PC-3 (cell line): ENCODE results near the gene SLC2A4RG. TPM values are rescaled to one million over a fixed set of nuclear protein-coding genes. Genes with fewer than 3 reads are reported as not detected.
A peak's percentile ranks its signal among the peaks of the same experiment; 100 is the strongest.

ENCODE experiments used
- ATAC-seq: fragments of 200-7000 bp; cut with Tn5 transposase; 2 replicates; pipeline ENCODE4 v1.9.1; 2020; ENCODE audit warnings: mild to moderate bottlenecking, moderate library complexity
- Bru-seq: library from RNA; stranded (reverse); fragments of 400-500 nt; gene quantifications from one replicate; lab custom pipeline; 2021; lab: Mats Ljungman, UMichigan
- BruChase-seq, 2 experiments: library from RNA; stranded (reverse); fragments of 400-500 nt; gene quantifications; one replicate each; lab custom pipeline; 2021; lab: Mats Ljungman, UMichigan
- BruUV-seq: library from RNA; stranded (reverse); fragments of 400-500 nt; replicated peaks from 2 replicates; lab custom pipeline; 2021; lab: Mats Ljungman, UMichigan
- CTCF ChIA-PET: fragments of 300-600 bp; sonication (Branson Sonifier 250); formaldehyde crosslinking; loops from one replicate; lab custom pipeline; 2022; ENCODE audit warnings: antibody characterized with exemption; lab: Charles Lee
- POLR2A ChIA-PET: fragments of 300-600 bp; sonication (Branson Sonifier 250); formaldehyde crosslinking; loops from one replicate; lab custom pipeline; 2022; ENCODE audit warnings: antibody characterized with exemption; ENCODE audit not compliant: unreplicated experiment; lab: Charles Lee
- DNase-seq: peaks from one replicate; pipeline ENCODE4 v3.0.0-alpha.2; 2015
- H2AFZ ChIP-seq: fragments of 300-600 bp; sonication (generic); 2 replicates; pipeline ENCODE4 v1.6.0; 2016; ENCODE audit warnings: antibody characterized with exemption, low read length
- H3F3A ChIP-seq: fragments of 300-600 bp; sonication (generic); one replicate; pipeline ENCODE4 v1.6.0; 2017; ENCODE audit warnings: antibody characterized with exemption, low read length, control low read depth, mild to moderate bottlenecking; ENCODE audit not compliant: unreplicated experiment
- H3K27ac ChIP-seq: fragments of 300-600 bp; sonication (generic); 2 replicates; pipeline ENCODE4 v1.5.1; 2016; ENCODE audit warnings: mild to moderate bottlenecking, low read length
- H3K27me3 ChIP-seq: fragments of 300-600 bp; sonication (generic); 2 replicates; pipeline ENCODE4 v1.6.1; 2016; ENCODE audit warnings: low read length, mixed read lengths
- H3K36me3 ChIP-seq: fragments of 300-600 bp; sonication (generic); 2 replicates; pipeline ENCODE4 v1.6.1; 2016; ENCODE audit warnings: low read depth, mixed run types, low read length, mixed read lengths
- H3K4me1 ChIP-seq: fragments of 300-600 bp; sonication (generic); 2 replicates; pipeline ENCODE4 v1.5.1; 2016; ENCODE audit warnings: low read length; ENCODE audit not compliant: insufficient read depth
- H3K4me2 ChIP-seq: fragments of 300-600 bp; sonication (generic); 2 replicates; pipeline ENCODE4 v1.6.0; 2016; ENCODE audit warnings: low read length
- H3K4me3 ChIP-seq: fragments of 300-600 bp; sonication (generic); 2 replicates; pipeline ENCODE4 v1.5.1; 2016; ENCODE audit warnings: mild to moderate bottlenecking, low read length, mixed read lengths
- H3K79me2 ChIP-seq: fragments of 300-600 bp; sonication (generic); 2 replicates; pipeline ENCODE4 v1.6.1; 2017; ENCODE audit warnings: low read length, mixed read lengths
- H3K9ac ChIP-seq: fragments of 300-600 bp; sonication (generic); 2 replicates; pipeline ENCODE4 v1.6.0; 2016; ENCODE audit warnings: mild to moderate bottlenecking, low read length
- H3K9me2 ChIP-seq: fragments of 300-600 bp; sonication (generic); replicated peaks from 2 replicates; pipeline ENCODE4 v1.6.1; 2016; ENCODE audit warnings: mixed run types, low read length, mixed read lengths
- H3K9me3 ChIP-seq: fragments of 300-600 bp; sonication (generic); 2 replicates; pipeline ENCODE4 v1.6.1; 2016; ENCODE audit warnings: low read length, mixed read lengths
- H4K20me1 ChIP-seq: fragments of 300-600 bp; sonication (generic); 2 replicates; pipeline ENCODE4 v1.6.1; 2016; ENCODE audit warnings: low read length, mixed read lengths
- CTCF ChIP-seq: fragments of 300-600 bp; sonication (generic); conservative IDR thresholded peaks from 2 replicates; pipeline ENCODE4 v1.5.1; 2017; ENCODE audit warnings: antibody characterized with exemption, low read depth, mild to moderate bottlenecking, low read length
- EZH2 ChIP-seq: fragments of 300-600 bp; sonication (generic); IDR thresholded peaks from one replicate; pipeline ENCODE4 v1.6.1; 2017; ENCODE audit warnings: antibody characterized with exemption, mild to moderate bottlenecking, low read length; ENCODE audit not compliant: unreplicated experiment
- EZH2phosphoT487 ChIP-seq: fragments of 300-600 bp; sonication (generic); IDR thresholded peaks from 2 replicates; pipeline ENCODE4 v1.6.1; 2018; ENCODE audit warnings: mild to moderate bottlenecking, antibody characterized with exemption, low read length, borderline replicate concordance
- intact Hi-C: fragments of 100-400 bp; cut with micrococcal nuclease; formaldehyde crosslinking; loops from 2 replicates; pipeline ENCODE4 v1.9.0; 2023
- long read RNA-seq: library from polyadenylated mRNA; unstranded; transcript quantifications from one replicate; pipeline ENCODE4 v2.0.0, GENCODE V29; 2021; ENCODE audit not compliant: unreplicated experiment
- total RNA-seq: library from RNA; depleted of rRNA; stranded (reverse); fragments of >200 nt; gene quantifications from 2 replicates; pipeline ENCODE4 v1.2.3, GENCODE V29; 2014; rRNA removed

The SLC2A4RG gene
- total RNA-seq (116 TPM in 2 replicates), Bru-seq, nascent RNA (percentile 63 among the genes with signal in this experiment), BruChase-seq, experiment 1, labeled RNA remaining after a 6-hour chase (percentile 87 among the genes with signal in this experiment), BruChase-seq, experiment 2, labeled RNA remaining after a 2-hour chase (percentile 74 among the genes with signal in this experiment)
- long read RNA-seq, transcript SLC2A4RG-201 (8 exons, 1,731 nt) = major isoform, 68 of 183 reads
- long read RNA-seq, partial matches to known transcripts = 107 of 183 reads
- long read RNA-seq, other reads (novel, unspliced or antisense) = 6 of 183 reads

DNA sequence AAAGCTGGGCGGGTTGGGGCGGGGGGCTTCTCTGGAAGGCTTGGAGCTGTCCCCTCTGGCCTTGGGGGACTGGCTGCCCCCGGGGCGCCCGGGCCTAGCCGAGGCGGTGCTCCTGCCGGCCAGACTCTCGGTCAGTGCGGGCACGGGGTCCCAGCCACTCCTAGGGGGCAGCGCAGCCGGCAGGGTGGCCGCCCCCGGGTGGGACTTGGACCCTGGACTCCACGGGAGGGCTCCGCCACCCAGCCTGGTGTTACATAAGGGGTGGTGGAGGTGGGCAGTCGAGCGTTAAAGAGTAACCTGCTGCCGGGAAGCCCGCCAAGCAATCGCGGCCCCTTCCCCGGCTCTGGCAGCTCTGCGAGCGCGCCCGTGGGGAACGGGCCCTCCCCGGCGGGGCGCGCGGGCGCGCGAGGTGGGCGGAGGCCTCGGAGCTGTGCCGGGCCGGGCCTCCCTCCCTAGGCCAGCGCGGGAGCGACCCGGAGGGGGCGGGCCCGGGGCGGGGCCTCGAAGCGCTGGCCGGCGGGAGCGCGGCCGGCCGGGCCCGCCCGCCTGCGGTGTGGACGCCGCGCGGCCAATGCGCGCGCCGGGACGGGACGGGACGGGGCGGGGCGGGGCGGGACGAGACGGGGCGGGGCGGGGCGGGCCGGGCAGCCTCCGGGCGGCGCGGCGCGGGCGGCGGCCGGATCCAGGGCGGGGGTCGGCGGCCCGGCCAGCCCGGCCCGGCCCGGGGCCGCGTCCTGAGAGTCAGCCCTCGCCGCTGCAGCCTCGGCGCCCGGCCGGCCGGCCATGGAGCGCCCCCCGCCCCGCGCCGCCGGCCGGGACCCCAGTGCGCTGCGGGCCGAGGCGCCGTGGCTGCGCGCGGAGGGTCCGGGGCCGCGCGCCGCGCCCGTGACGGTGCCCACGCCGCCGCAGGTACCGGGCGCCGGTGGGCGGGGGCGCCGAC, at the start of gene SLC2A4RG:
Gene SLC2A4RG (plus strand): TSS at position 647 of the 940 bp plus-strand sequence. CDS start 137 bp downstream, at position 784.
- Histone ChIP-seq H3K4me2 (peak within 1 kb of the TSS; percentile 88), H3K79me2 (peaks cover 13% of the 10 kb centered on the region), H2AFZ (peak within 1 kb of the TSS; percentile 79), H3K9me2 (no peaks in the 10 kb centered on the region), H4K20me1 (no peaks in the 10 kb centered on the region), H3K9ac (peak within 1 kb of the TSS; percentile 83), H3F3A (no peaks in the 10 kb centered on the region), H3K4me3 (peak within 1 kb of the TSS; percentile 84), H3K4me1 (peaks cover 12% of the 10 kb centered on the region), H3K27me3 (no peaks in the 10 kb centered on the region), H3K27ac (peak within 1 kb of the TSS; percentile 64), H3K36me3 (peaks cover 22% of the 10 kb centered on the region), H3K9me3 (no peaks in the 10 kb centered on the region)
- TF ChIP-seq EZH2phosphoT487 (no peak), EZH2 (no peak), CTCF (no peak)
- DNase-seq (peak; percentile 85), ATAC-seq (peak; percentile 60)
- BruUV-seq = no TSS peak
- intact Hi-C loops = loop anchor here (2.0 kb wide), 1 partner anchor 33 kb away; the partner anchor contains the start of gene ARFRP1
- ChIA-PET CTCF (no interaction called here), POLR2A (interaction anchor here (0.6 kb wide), 1 partner anchor 97 kb away, joined by 3 read pairs; no protein-coding TSS in a partner anchor)

DNA sequence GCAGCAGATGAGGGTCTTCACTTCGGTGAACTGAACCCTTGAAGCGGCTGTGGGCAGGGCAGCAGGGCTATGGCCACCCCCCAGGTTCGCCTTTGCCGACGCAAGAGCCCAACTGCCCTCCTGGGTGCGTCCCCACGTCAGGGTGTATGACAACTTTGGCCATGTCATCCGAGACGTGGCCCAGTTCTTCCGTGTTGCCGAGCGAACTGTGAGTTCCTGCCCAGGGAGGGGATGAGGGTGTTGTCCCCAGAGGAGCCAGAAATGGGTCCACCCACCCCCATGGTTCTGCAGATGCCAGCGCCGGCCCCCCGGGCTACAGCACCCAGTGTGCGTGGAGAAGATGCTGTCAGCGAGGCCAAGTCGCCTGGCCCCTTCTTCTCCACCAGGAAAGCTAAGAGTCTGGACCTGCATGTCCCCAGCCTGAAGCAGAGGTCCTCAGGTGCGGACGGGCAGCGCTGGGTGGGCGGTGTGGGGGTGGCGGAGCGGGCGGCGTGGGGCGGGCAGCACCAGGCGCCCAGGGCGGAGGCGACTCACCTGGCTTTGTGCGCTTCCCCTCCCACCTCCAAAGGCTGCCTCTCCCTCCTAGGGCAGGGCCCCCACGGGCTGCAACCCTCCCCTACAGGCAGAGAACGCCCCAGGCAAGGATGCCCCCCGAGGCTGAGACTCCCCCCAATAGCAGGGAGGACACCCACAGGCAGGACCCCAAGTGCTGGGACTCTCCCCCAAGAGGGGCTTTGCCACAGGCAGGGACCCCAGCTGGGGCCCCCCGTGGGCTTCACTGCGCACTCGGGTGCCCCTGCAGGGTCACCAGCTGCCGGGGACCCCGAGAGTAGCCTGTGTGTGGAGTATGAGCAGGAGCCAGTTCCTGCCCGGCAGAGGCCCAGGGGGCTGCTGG, 49.3 kb upstream of the SLC2A4RG start:
- Histone ChIP-seq H3K79me2 (no peaks in the 10 kb centered on the region), H3K4me1 (peaks cover 11% of the 10 kb centered on the region), H3K9ac (no peak overlapping the region), H3K27ac (no peak overlapping the region), H3K36me3 (no peaks in the 10 kb centered on the region; the same call in 1 of the 2 replicates), H2AFZ (no peak overlapping the region), H4K20me1 (no peaks in the 10 kb centered on the region), H3K9me3 (no peaks in the 10 kb centered on the region), H3K27me3 (no peaks in the 10 kb centered on the region), H3K4me3 (no peak overlapping the region), H3K4me2 (no peak overlapping the region), H3K9me2 (no peaks in the 10 kb centered on the region), H3F3A (no peaks in the 10 kb centered on the region)
- POLR2A ChIA-PET = no interaction called here
- DNase-seq = no peak
- BruUV-seq = no TSS peak
- intact Hi-C loops = no loop called here
- CTCF ChIA-PET = no interaction called here
- TF ChIP-seq EZH2phosphoT487 (no peak), EZH2 (no peak), CTCF (no peak)
- no peak for ATAC-seq
